Measurements from ENCODE around the gene COLEC11. TPM values are rescaled to one million over a fixed set of nuclear protein-coding genes. Genes with fewer than 3 reads are reported as not detected.

COLEC11 gene
- total and polyA plus RNA-seq, 10 of the 15 experiments (the other 5 are each of a cell fraction or from before 2014, with no cell fraction given): 0.08 to 0.74 (median 0.14) TPM; not detected in 4

- no TSS peak for BruUV-seq (replicated peaks)
- no peak overlapping the region for H3K4me3 ChIP-seq
- no peak overlapping the region for H3K4me2 ChIP-seq (ENCODE audit: control insufficient read depth, insufficient read depth)
- CTCF ChIA-PET: no interaction called here
- H3K27ac ChIP-seq (ENCODE audit: control insufficient read depth, insufficient read depth): no peak overlapping the region
- peaks cover 22% of the 10 kb centered on the region for H3K4me1 ChIP-seq (ENCODE audit: control insufficient read depth, insufficient read depth, low read length)
- H3K27me3 ChIP-seq (replicated peaks in 1 of 2; ENCODE audit: control insufficient read depth in 2 of 2, insufficient read depth in 2 of 2, low read length in 1 of 2): no peaks in the 10 kb centered on the region
- intact Hi-C loops (cut with micrococcal nuclease; ENCODE audit: unreplicated experiment): no loop called here
- DNase-seq (ENCODE audit: low read depth, low spot score): no peak
- TF ChIP-seq CREB1 (IDR thresholded peaks at IDR 0.05; ENCODE audit: low read depth) (no peak), NBN (IDR thresholded peaks at IDR 0.05) (no peak), EP300 (IDR thresholded peaks at IDR 0.05; ENCODE audit: borderline replicate concordance in 1 of 2, control insufficient read depth in 1 of 2, low read depth in 2 of 2, low read length in 2 of 2) (no peak), SMC3 (IDR thresholded peaks at IDR 0.05; ENCODE audit: borderline replicate concordance, low read length) (no peak), MYC (IDR thresholded peaks at IDR 0.05; ENCODE audit: insufficient read depth, insufficient read length, insufficient replicate concordance, low read length, severe bottlenecking) (no peak), CEBPB (IDR thresholded peaks at IDR 0.05; ENCODE audit: borderline replicate concordance in 1 of 2, low read depth in 2 of 2, low read length in 2 of 2) (no peak), NFXL1 (IDR thresholded peaks at IDR 0.05; ENCODE audit: borderline replicate concordance) (no peak), TCF12 (IDR thresholded peaks at IDR 0.05; ENCODE audit: low read depth, low read length) (no peak), SP1 (IDR thresholded peaks at IDR 0.05; ENCODE audit: low read depth, low read length) (no peak)
- H2AFZ ChIP-seq (ENCODE audit: control insufficient read depth, low read depth, low read length): no peak overlapping the region
- RAD21 ChIA-PET (ENCODE audit: unreplicated experiment): interaction anchor here (0.6 to 1.8 kb wide), 4 partner anchors 8 to 52 kb away, joined by 3 to 11 read pairs (median 3); no protein-coding TSS in a partner anchor
- in situ Hi-C loops (cut with MboI): no loop called here
- WGBS (ENCODE audit: insufficient coverage, insufficient replicate concordance, low lambda C conversion rate, missing lambda C conversion rate): 95% methylated on average over 11 of the region's 11 CpGs
- no peak for ATAC-seq
- H3K79me2 ChIP-seq (ENCODE audit: control insufficient read depth, insufficient read depth, low read length): no peaks in the 10 kb centered on the region
- no peak overlapping the region for H3K9ac ChIP-seq (ENCODE audit: control insufficient read depth, insufficient read depth, low read length)
- no peaks in the 10 kb centered on the region; the same call in 1 of the 2 replicates for H4K20me1 ChIP-seq (ENCODE audit: control insufficient read depth, insufficient read depth)
- no peaks in the 10 kb centered on the region for H3K9me3 ChIP-seq (replicated peaks; ENCODE audit: control insufficient read depth, insufficient read depth, low read length)
- no peak for FAIRE-seq
- peaks cover 0 to 4% of the 10 kb centered on the region in 2 experiments; a peak in 2 of 4 replicates for H3K36me3 ChIP-seq (ENCODE audit: control insufficient read depth in 2 of 2, insufficient read depth in 2 of 2, low read length in 1 of 2)
- POLR2A ChIA-PET: interaction anchor here (0.9 to 1.1 kb wide), 3 partner anchors 8 to 37 kb away, joined by 3 to 5 read pairs (median 5); partner anchors contain the start of gene RNASEH1
- SMC1A ChIA-PET (ENCODE audit: uncharacterized antibody, unreplicated experiment): interaction anchor here (0.8 kb wide), 1 partner anchor 11 kb away, joined by 3 read pairs; no protein-coding TSS in a partner anchor
Measured at GRCh38 chr2:3595404-3595803, 492 bp downstream of the COLEC11 start.

Data from GM12878 (cell line).